ENCODE data around the gene OR2L13.
"Not testable (repeated sequence)": the region's sequence is repeated elsewhere in the genome, so short reads cannot be mapped to it uniquely, and the experiment has no call there.

The OR2L13 gene

GRCh38 chr1:248094884-248095283 lies at the start of gene OR2L13:
Gene OR2L13, plus strand, starts transcription at chr1:248095184. Its CDS starts 4,192 bp downstream, at chr1:248099376.
- DNase-seq, result no peak

- DNase-seq, result no peak
Observed at GRCh38 chr1:248045209-248045608, 49.8 kb upstream of the OR2L13 start.

- DNase-seq, result no peak
Observed at GRCh38 chr1:248046536-248046935, 48.4 kb upstream of the OR2L13 start, which contains the start of gene OR2L3. Gene OR2L3, plus strand, starts transcription at chr1:248046836. Its CDS starts 13,846 bp downstream, at chr1:248060682.

GRCh38 chr1:248047008-248047407 lies 48.0 kb upstream of the OR2L13 start:
- DNase-seq, result no peak

GRCh38 chr1:248054671-248055070 lies 40.3 kb upstream of the OR2L13 start:
- DNase-seq, result no peak

GRCh38 chr1:248055261-248055660 lies 39.7 kb upstream of the OR2L13 start:
- no peak for DNase-seq

GRCh38 chr1:248065071-248065470 lies 29.9 kb upstream of the OR2L13 start:
- DNase-seq, result no peak

- DNase-seq, result no peak
Observed at GRCh38 chr1:248065604-248066003, 29.4 kb upstream of the OR2L13 start.

- DNase-seq, result not testable (repeated sequence)
Observed at GRCh38 chr1:248083864-248084263, 11.1 kb upstream of the OR2L13 start.

- DNase-seq, result no peak
Observed at GRCh38 chr1:248098529-248098928, 3.5 kb downstream of the OR2L13 start.

- DNase-seq, result no peak
Observed at GRCh38 chr1:248102847-248103246, 7.9 kb downstream of the OR2L13 start.

- DNase-seq, result no peak
Observed at GRCh38 chr1:248111157-248111556, 16.2 kb downstream of the OR2L13 start.

GRCh38 chr1:248114890-248115289 lies 19.9 kb downstream of the OR2L13 start:
- DNase-seq, result no peak

- no peak for DNase-seq
Observed at GRCh38 chr1:248127653-248128052, 32.7 kb downstream of the OR2L13 start.

- no peak for DNase-seq
Observed at GRCh38 chr1:248136811-248137210, 41.8 kb downstream of the OR2L13 start.

- no peak for DNase-seq
Observed at GRCh38 chr1:248140846-248141245, 45.9 kb downstream of the OR2L13 start.

GRCh38 chr1:248143311-248143710 lies 48.3 kb downstream of the OR2L13 start:
- DNase-seq, result no peak

- no peak for DNase-seq
Observed at GRCh38 chr1:248144513-248145198, 49.7 kb downstream of the OR2L13 start, which contains the start of gene OR2M5. Gene OR2M5, plus strand, starts transcription at chr1:248145148. Its CDS starts 0 bp downstream, at chr1:248145148.
